Measurements from ENCODE around the gene VSIG2. TPM values are rescaled to one million over a fixed set of nuclear protein-coding genes. Genes with fewer than 3 reads are reported as not detected.

The VSIG2 gene
- polyA plus RNA-seq, 3 donors: not detected

DNA sequence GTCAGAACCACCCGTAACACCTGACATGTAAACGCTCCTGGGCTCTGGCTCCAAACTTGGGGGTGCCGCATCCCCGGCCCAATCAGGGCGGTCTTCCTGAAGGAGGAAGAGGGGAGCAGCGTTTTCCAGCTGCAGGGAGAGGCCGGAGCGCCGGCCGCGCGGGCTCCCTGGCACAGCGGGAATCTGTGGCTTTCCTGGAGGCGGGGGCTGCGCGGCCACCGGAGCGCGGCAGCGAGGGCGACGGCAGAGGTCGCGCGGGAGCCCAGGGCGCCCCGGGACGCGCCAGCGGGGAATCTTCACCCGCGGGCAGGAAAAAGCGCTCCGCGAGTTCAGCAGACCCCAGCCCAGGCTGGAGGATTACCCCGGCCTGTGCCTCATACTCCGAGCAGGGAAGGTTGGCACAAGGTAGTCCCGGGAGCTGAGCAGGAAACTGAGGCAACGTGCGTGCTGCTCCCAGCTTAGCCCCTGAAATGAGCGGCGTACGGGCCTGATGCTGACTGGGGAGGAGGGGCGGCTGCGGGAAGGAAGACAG lies 10.6 kb upstream of the VSIG2 start:
- H3K4me2 ChIP-seq (replicated peaks; ENCODE audit: extremely low read depth, low read length, poor library complexity, severe bottlenecking): peak overlapping the region; percentile 96
- intact Hi-C loops (cut with micrococcal nuclease): loop anchor here (1.0 kb wide), 1 partner anchor 93 kb away; no protein-coding TSS in a partner anchor
- peak overlapping the region in 1 of 7 donors; percentile 40 for H3K27ac Mint-ChIP-seq
- H2AFZ ChIP-seq (ENCODE audit: insufficient read depth, low read depth, low read length, poor library complexity, severe bottlenecking): peak overlapping the region; percentile 77
- DNase-seq: no peak
- H3K27me3 Mint-ChIP-seq (ENCODE audit: low read depth in 3 of 3): peaks cover 42 to 51% (median 49%) of the 10 kb centered on the region in 3 donors
- peaks cover 3 to 14% of the 10 kb centered on the region in 2 donors for H3K9me3 ChIP-seq (replicated peaks in 1 of 2; ENCODE audit: control insufficient read depth in 1 of 2, insufficient read depth in 1 of 2, low read length in 2 of 2)
- H3K4me1 ChIP-seq (ENCODE audit: control insufficient read depth in 1 of 2, insufficient read depth in 2 of 2, low read length in 2 of 2): peaks cover 49 to 56% of the 10 kb centered on the region in 2 donors
- H3K9me3 Mint-ChIP-seq: peaks cover 0 to 23% (median 12%) of the 10 kb centered on the region in 7 donors
- whole genome bisulfite sequencing (ENCODE audit: insufficient coverage): 0% methylated on average over 37 of the region's 45 CpGs
- peak overlapping the region; percentile 38 to 80 (median 42) for H3K4me3 ChIP-seq (replicated peaks in 1 of 3; ENCODE audit: low read depth in 2 of 3, low read length in 3 of 3)
- peaks cover 10 to 31% of the 10 kb centered on the region in 2 donors for H3K36me3 ChIP-seq (replicated peaks in 1 of 2; ENCODE audit: control insufficient read depth in 1 of 2, insufficient read depth in 2 of 2, low read length in 2 of 2)
- H3K4me3 Mint-ChIP-seq: peak overlapping the region; percentile 90 to 99
- no peak overlapping the region for H3K27ac ChIP-seq (ENCODE audit: low read depth in 1 of 2, low read length in 2 of 2)
- H3K79me2 ChIP-seq (ENCODE audit: insufficient read depth, low read length): no peaks in the 10 kb centered on the region
- TF ChIP-seq, protein P1, sequence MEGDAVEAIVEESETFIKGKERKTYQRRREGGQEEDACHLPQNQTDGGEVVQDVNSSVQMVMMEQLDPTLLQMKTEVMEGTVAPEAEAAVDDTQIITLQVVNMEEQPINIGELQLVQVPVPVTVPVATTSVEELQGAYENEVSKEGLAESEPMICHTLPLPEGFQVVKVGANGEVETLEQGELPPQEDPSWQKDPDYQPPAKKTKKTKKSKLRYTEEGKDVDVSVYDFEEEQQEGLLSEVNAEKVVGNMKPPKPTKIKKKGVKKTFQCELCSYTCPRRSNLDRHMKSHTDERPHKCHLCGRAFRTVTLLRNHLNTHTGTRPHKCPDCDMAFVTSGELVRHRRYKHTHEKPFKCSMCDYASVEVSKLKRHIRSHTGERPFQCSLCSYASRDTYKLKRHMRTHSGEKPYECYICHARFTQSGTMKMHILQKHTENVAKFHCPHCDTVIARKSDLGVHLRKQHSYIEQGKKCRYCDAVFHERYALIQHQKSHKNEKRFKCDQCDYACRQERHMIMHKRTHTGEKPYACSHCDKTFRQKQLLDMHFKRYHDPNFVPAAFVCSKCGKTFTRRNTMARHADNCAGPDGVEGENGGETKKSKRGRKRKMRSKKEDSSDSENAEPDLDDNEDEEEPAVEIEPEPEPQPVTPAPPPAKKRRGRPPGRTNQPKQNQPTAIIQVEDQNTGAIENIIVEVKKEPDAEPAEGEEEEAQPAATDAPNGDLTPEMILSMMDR (IDR thresholded peaks at IDR 0.05): no peak
- peaks cover 5% of the 10 kb centered on the region for H4K20me1 ChIP-seq (ENCODE audit: insufficient read depth, low read length)
- no peak overlapping the region for H3K9ac ChIP-seq (ENCODE audit: insufficient read depth, low read length, poor library complexity, severe bottlenecking)
- peaks cover 24 to 27% of the 10 kb centered on the region in 2 donors for H3K36me3 Mint-ChIP-seq
- peaks cover 29 to 45% of the 10 kb centered on the region in 2 donors for H3K27me3 ChIP-seq (ENCODE audit: control insufficient read depth in 2 of 2, insufficient read depth in 2 of 2, low read length in 2 of 2)
- peaks cover 46% of the 10 kb centered on the region for H3K4me1 Mint-ChIP-seq

DNA sequence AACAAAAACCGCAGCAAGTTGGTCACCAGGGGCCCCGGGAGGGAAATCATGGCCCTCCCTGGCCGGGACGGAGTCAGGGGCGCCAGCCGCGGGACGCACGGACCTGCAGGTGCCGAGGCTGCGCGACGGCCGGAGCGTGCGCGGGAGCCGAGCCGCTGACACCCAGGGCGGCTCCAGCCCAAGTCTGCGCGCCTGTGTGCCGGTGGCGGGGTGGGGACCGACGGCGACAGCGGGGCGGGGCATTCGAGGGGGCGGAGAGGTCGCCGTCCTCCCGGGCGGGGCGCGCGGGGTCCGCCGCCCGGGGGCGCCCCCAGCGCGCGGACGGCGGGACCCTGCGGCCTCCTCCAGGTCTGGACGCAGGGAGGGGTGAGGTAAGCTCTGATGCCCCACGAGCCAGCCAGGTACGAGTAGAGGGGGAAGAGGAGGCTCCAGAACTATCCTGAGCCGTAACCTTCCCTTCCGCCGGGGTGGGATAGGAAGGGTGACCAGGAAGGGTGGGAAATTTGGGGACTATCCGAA lies 10.1 kb upstream of the VSIG2 start, which contains the start of gene ESAM:
Gene ESAM (minus strand): TSS at position 186 of the 519 bp plus-strand sequence. CDS start 136 bp downstream, at position 50.
- Mint-ChIP-seq H3K27ac (peak within 1 kb of the TSS in 2 of 7 donors; percentile 40 to 85), H3K9me3 (peaks cover 0 to 23% (median 12%) of the 10 kb centered on the region in 7 donors), H3K4me1 (peaks cover 50% of the 10 kb centered on the region), H3K27me3 (ENCODE audit: low read depth in 3 of 3) (peaks cover 44 to 57% (median 49%) of the 10 kb centered on the region in 3 donors), H3K36me3 (peaks cover 19 to 25% of the 10 kb centered on the region in 2 donors), H3K4me3 (peak within 1 kb of the TSS; percentile 90 to 99)
- H3K4me2 ChIP-seq (replicated peaks; ENCODE audit: extremely low read depth, low read length, poor library complexity, severe bottlenecking): peak within 1 kb of the TSS; percentile 96
- peaks cover 3 to 14% of the 10 kb centered on the region in 2 donors for H3K9me3 ChIP-seq (replicated peaks in 1 of 2; ENCODE audit: control insufficient read depth in 1 of 2, insufficient read depth in 1 of 2, low read length in 2 of 2)
- H3K79me2 ChIP-seq (ENCODE audit: insufficient read depth, low read length): no peaks in the 10 kb centered on the region
- H3K27ac ChIP-seq (ENCODE audit: low read depth in 1 of 2, low read length in 2 of 2): no peak within 1 kb of the TSS
- no peak within 1 kb of the TSS for H3K9ac ChIP-seq (ENCODE audit: insufficient read depth, low read length, poor library complexity, severe bottlenecking)
- TF ChIP-seq, protein P1 (IDR thresholded peaks at IDR 0.05): no peak
- intact Hi-C loops (cut with micrococcal nuclease): no loop called here
- H3K4me3 ChIP-seq (replicated peaks in 1 of 3; ENCODE audit: low read depth in 2 of 3, low read length in 3 of 3): peak within 1 kb of the TSS; percentile 38 to 80 (median 42)
- peaks cover 5 to 25% of the 10 kb centered on the region in 2 donors for H3K36me3 ChIP-seq (replicated peaks in 1 of 2; ENCODE audit: control insufficient read depth in 1 of 2, insufficient read depth in 2 of 2, low read length in 2 of 2)
- WGBS (ENCODE audit: insufficient coverage): under 1% methylated on average over 51 of the region's 55 CpGs
- peaks cover 29 to 45% of the 10 kb centered on the region in 2 donors for H3K27me3 ChIP-seq (ENCODE audit: control insufficient read depth in 2 of 2, insufficient read depth in 2 of 2, low read length in 2 of 2)
- peaks cover 53 to 60% of the 10 kb centered on the region in 2 donors for H3K4me1 ChIP-seq (ENCODE audit: control insufficient read depth in 1 of 2, insufficient read depth in 2 of 2, low read length in 2 of 2)
- peak in 1 of 3 donors; percentile 28 for DNase-seq
- peaks cover 5% of the 10 kb centered on the region for H4K20me1 ChIP-seq (ENCODE audit: insufficient read depth, low read length)
- H2AFZ ChIP-seq (ENCODE audit: insufficient read depth, low read depth, low read length, poor library complexity, severe bottlenecking): peak within 1 kb of the TSS; percentile 77
